Stimulated activated CD4-positive, alpha-beta T cell treated with anti-CD3 and anti-CD28 coated beads, Interleukin-1b, Interleukin-23, amount 100 ng/mL, for 24 hours (primary cell): ENCODE measurements around the gene AKAP6.

Source experiments
- DNase-seq, 4 experiments: peaks; one replicate each; pipeline ENCODE4 v3.0.0-alpha.2; 2020; ENCODE audit warnings: low read depth in 4 of 4, low spot score in 1 of 4

Gene AKAP6

GRCh38 chr14:32805979-32806378, 476.9 kb downstream of the AKAP6 start:
- no peak for DNase-seq

- DNase-seq = no peak
These were observed 479.5 kb downstream of the AKAP6 start for GRCh38 chr14:32808644-32809043.

- DNase-seq = no peak
These were observed 480.2 kb downstream of the AKAP6 start for GRCh38 chr14:32809255-32809654.

- no peak for DNase-seq
These were observed 484.3 kb downstream of the AKAP6 start for GRCh38 chr14:32813401-32813800.

GRCh38 chr14:32814721-32815120, 485.6 kb downstream of the AKAP6 start:
- DNase-seq = no peak

- DNase-seq = no peak
These were observed 487.5 kb downstream of the AKAP6 start for GRCh38 chr14:32816588-32816987.

GRCh38 chr14:32817780-32818179, 488.7 kb downstream of the AKAP6 start:
- no peak for DNase-seq

- no peak for DNase-seq
These were observed 489.5 kb downstream of the AKAP6 start for GRCh38 chr14:32818581-32818980.

GRCh38 chr14:32820181-32820580, 491.1 kb downstream of the AKAP6 start:
- no peak for DNase-seq

- no peak for DNase-seq
These were observed 491.6 kb downstream of the AKAP6 start for GRCh38 chr14:32820682-32821081.

GRCh38 chr14:32821964-32822653, 493.0 kb downstream of the AKAP6 start:
- no peak for DNase-seq

GRCh38 chr14:32823706-32824105, 494.6 kb downstream of the AKAP6 start:
- no peak for DNase-seq

GRCh38 chr14:32824195-32824594, 495.1 kb downstream of the AKAP6 start:
- DNase-seq = no peak

- no peak for DNase-seq
These were observed 496.0 kb downstream of the AKAP6 start for GRCh38 chr14:32825058-32825457.

GRCh38 chr14:32826404-32827082, 497.4 kb downstream of the AKAP6 start:
- DNase-seq = no peak

GRCh38 chr14:32827514-32827913, 498.4 kb downstream of the AKAP6 start:
- no peak for DNase-seq

GRCh38 chr14:32835924-32836323, 506.8 kb downstream of the AKAP6 start:
- DNase-seq = no peak

GRCh38 chr14:32841698-32842097, 512.6 kb downstream of the AKAP6 start:
- no peak for DNase-seq

- no peak for DNase-seq
These were observed 517.8 kb downstream of the AKAP6 start for GRCh38 chr14:32846821-32847365.

- DNase-seq = no peak
These were observed 518.8 kb downstream of the AKAP6 start for GRCh38 chr14:32847867-32848266.

- DNase-seq = no peak
These were observed 536.8 kb downstream of the AKAP6 start for GRCh38 chr14:32865827-32866376.

- DNase-seq = no peak
These were observed 554.1 kb downstream of the AKAP6 start for GRCh38 chr14:32883188-32883587.
